HCT116 (cell line): ENCODE data around the gene IPO11. TPM values are rescaled to one million over a fixed set of nuclear protein-coding genes. Genes with fewer than 3 reads are reported as not detected.

Experiments
- ATAC-seq: fragments of 200-7000 bp; cut with Tn5 transposase; 2 replicates; pipeline ENCODE4 v1.9.1; 2020; ENCODE audit warnings: mild to moderate bottlenecking, moderate library complexity
- BruUV-seq: library from RNA; stranded (reverse); fragments of 400-500 nt; replicated peaks from 2 replicates; lab custom pipeline; 2021; lab: Mats Ljungman, UMichigan
- CTCF ChIA-PET: fragments of 300-600 bp; sonication (Branson Sonifier 250); formaldehyde crosslinking; loops from one replicate; lab custom pipeline; 2021; ENCODE audit warnings: antibody characterized with exemption; lab: Charles Lee
- POLR2A ChIA-PET: fragments of 300-600, 350-600 bp; sonication (Branson Sonifier 250); formaldehyde crosslinking; loops from one replicate; lab custom pipeline; 2021; ENCODE audit warnings: antibody characterized with exemption; lab: Charles Lee
- RAD21 ChIA-PET, 2 experiments: fragments of 300-600 bp; sonication (Branson Sonifier 250); formaldehyde crosslinking; loops; one replicate each; lab custom pipeline; 2023; ENCODE audit warnings: low total read pairs in 2 of 2; ENCODE audit not compliant: uncharacterized antibody in 2 of 2, unreplicated experiment in 2 of 2, low non-redundant PET in 1 of 2; lab: Charles Lee
- DNase-seq: peaks from one replicate; pipeline ENCODE4 v3.0.0-alpha.2; 2010; ENCODE audit warnings: low read depth, low spot score
- H2AFZ ChIP-seq: fragments of 200-600 bp; shearing (Covaris generic), sonication (generic); 2 replicates; pipeline ENCODE4 v1.6.1; 2017; ENCODE audit warnings: low read depth, mixed run types, mixed read lengths, antibody characterized with exemption, low read length; ENCODE audit not compliant: poor library complexity, severe bottlenecking
- H3K27ac ChIP-seq: 2 replicates; pipeline ENCODE4 v1.5.1; 2012; ENCODE audit warnings: low read depth, low read length
- H3K27me3 ChIP-seq: fragments of 200-600 bp; sonication (generic); 2 replicates; pipeline ENCODE4 v1.6.1; 2016; ENCODE audit warnings: mixed run types, low read length, mixed read lengths; ENCODE audit not compliant: insufficient read depth
- H3K36me3 ChIP-seq, 2 experiments: fragments of 200-500 bp in 1 of 2; fragments of 200-600 bp in 1 of 2; sonication (Bioruptor generic) in 1 of 2; sonication (generic) in 1 of 2; 2 replicates each; pipeline versions ENCODE4 v1.5.1 to v1.6.1; 2014 to 2016; ENCODE audit warnings: low read length in 2 of 2, inconsistent platforms in 1 of 2, mixed read lengths in 1 of 2, mixed run types in 1 of 2; ENCODE audit not compliant: insufficient read depth in 2 of 2, control insufficient read depth in 1 of 2
- H3K4me1 ChIP-seq, 2 experiments: fragments of 200-600 bp in 1 of 2; sonication (generic) in 1 of 2; 2 replicates each; pipeline versions ENCODE4 v1.5.1 to v1.6.1; 2012 to 2017; ENCODE audit warnings: low read length in 2 of 2, inconsistent platforms in 1 of 2, mild to moderate bottlenecking in 1 of 2, mixed read lengths in 1 of 2, mixed run types in 1 of 2, moderate library complexity in 1 of 2; ENCODE audit not compliant: insufficient read depth in 2 of 2, control insufficient read depth in 1 of 2
- H3K4me2 ChIP-seq: fragments of 200-600 bp; sonication (generic); 2 replicates; pipeline ENCODE4 v1.6.1; 2017; ENCODE audit warnings: mixed run types, low read length, mixed read lengths
- H3K4me3 ChIP-seq, 2 experiments: fragments of 200-600 bp in 1 of 2; sonication (generic) in 1 of 2; replicated peaks in 1 of 2; 2 replicates each; pipeline ENCODE4 v1.5.1; 2011 to 2016; ENCODE audit warnings: low read length in 2 of 2, control low read depth in 1 of 2, low read depth in 1 of 2, mild to moderate bottlenecking in 1 of 2, mixed read lengths in 1 of 2, mixed run types in 1 of 2
- H3K79me2 ChIP-seq: fragments of 200-600 bp; sonication (generic); 2 replicates; pipeline ENCODE4 v1.6.1; 2017; ENCODE audit warnings: mild to moderate bottlenecking, mixed run types, low read length, moderate library complexity, mixed read lengths; ENCODE audit not compliant: insufficient read depth
- H3K9ac ChIP-seq: fragments of 200-600 bp; sonication (generic); 2 replicates; pipeline ENCODE4 v1.6.1; 2016; ENCODE audit warnings: low read length, mixed read lengths
- H3K9me2 ChIP-seq: fragments of 200-600 bp; sonication (generic), shearing (Covaris generic); 2 replicates; pipeline ENCODE4 v1.6.1; 2017; ENCODE audit warnings: mixed run types, mild to moderate bottlenecking, moderate library complexity; ENCODE audit not compliant: insufficient read depth
- H3K9me3 ChIP-seq, 2 experiments: fragments of 200-500 bp in 1 of 2; fragments of 200-600 bp in 1 of 2; sonication (Bioruptor generic) in 1 of 2; sonication (generic) in 1 of 2; 2 replicates each; pipeline ENCODE4 v1.6.1; 2014 to 2017; ENCODE audit warnings: low read length in 2 of 2, mixed read lengths in 2 of 2, inconsistent platforms in 1 of 2, low read depth in 1 of 2, mild to moderate bottlenecking in 1 of 2, mixed run types in 1 of 2, moderate library complexity in 1 of 2; ENCODE audit not compliant: control insufficient read depth in 1 of 2, insufficient read depth in 1 of 2
- H4K20me1 ChIP-seq: fragments of 200-600 bp; sonication (generic), shearing (Covaris generic); 2 replicates; pipeline ENCODE4 v1.6.1; 2017; ENCODE audit warnings: mixed run types, mild to moderate bottlenecking, moderate library complexity; ENCODE audit not compliant: insufficient read depth
- CBX3 ChIP-seq: IDR thresholded peaks from 2 replicates; pipeline ENCODE4 v1.6.1; 2012; ENCODE audit warnings: low read depth
- CEBPB ChIP-seq: IDR thresholded peaks from 2 replicates; pipeline ENCODE4 v1.6.1; 2012; ENCODE audit warnings: low read depth
- EGR1 ChIP-seq: IDR thresholded peaks from 2 replicates; pipeline ENCODE4 v1.6.1; 2012; ENCODE audit warnings: low read depth
- ELF1 ChIP-seq: IDR thresholded peaks from 2 replicates; pipeline ENCODE4 v1.6.1; 2012; ENCODE audit warnings: low read depth, borderline replicate concordance
- POLR2A ChIP-seq: IDR thresholded peaks from 2 replicates; pipeline ENCODE4 v1.7.0; 2011; ENCODE audit warnings: borderline replicate concordance; ENCODE audit not compliant: insufficient read depth, insufficient read length; ENCODE audit errors: extremely low read depth
- RAD21 ChIP-seq: IDR thresholded peaks from 2 replicates; pipeline ENCODE4 v1.6.1; 2012; ENCODE audit warnings: low read depth, mild to moderate bottlenecking
- REST ChIP-seq: IDR thresholded peaks from 2 replicates; pipeline ENCODE4 v1.6.1; 2012; ENCODE audit warnings: low read depth
- SIN3A ChIP-seq: IDR thresholded peaks from 2 replicates; pipeline ENCODE4 v1.6.1; 2012; ENCODE audit warnings: low read depth
- SP1 ChIP-seq: IDR thresholded peaks from 2 replicates; pipeline ENCODE4 v1.6.1; 2012; ENCODE audit warnings: low read depth
- SRF ChIP-seq: IDR thresholded peaks from 2 replicates; pipeline ENCODE4 v1.6.1; 2012; ENCODE audit warnings: low read depth
- YY1 ChIP-seq: IDR thresholded peaks from 2 replicates; pipeline ENCODE4 v1.6.1; 2011; ENCODE audit warnings: low read length, low read depth, moderate library complexity, mild to moderate bottlenecking; ENCODE audit not compliant: insufficient replicate concordance; ENCODE audit errors: extremely low read depth
- ZFX ChIP-seq: fragments of 450-650 bp; IDR thresholded peaks from 2 replicates; pipeline ENCODE4 v1.6.1; 2017
- ZNF274 ChIP-seq: fragments of 200-500 bp; sonication (Bioruptor generic); IDR thresholded peaks from 2 replicates; pipeline ENCODE4 v1.6.1; 2014; ENCODE audit warnings: mild to moderate bottlenecking, low read depth, low read length, inconsistent platforms
- intact Hi-C: fragments of 100-400 bp; cut with micrococcal nuclease; formaldehyde crosslinking; loops from 2 replicates; pipeline ENCODE4 v1.10.0; 2022
- total RNA-seq: library from RNA; stranded (reverse); gene quantifications from one replicate; pipeline ENCODE4 v1.2.1, GENCODE V29; 2021; ENCODE audit not compliant: unreplicated experiment
- TF ChIP-seq, protein P1 (sequence below): IDR thresholded peaks from 2 replicates; pipeline ENCODE4 v1.6.1; 2012
- TF ChIP-seq, protein P2 (sequence below), 3 experiments: fragments of 200-600 bp in 1 of 3; sonication (generic) in 1 of 3; IDR thresholded peaks in 2 of 3; conservative IDR thresholded peaks in 1 of 3; 2 replicates each; pipeline ENCODE4 v1.5.1; 2012 to 2017; ENCODE audit warnings: low read depth in 2 of 3, low read length in 2 of 3, antibody characterized with exemption in 1 of 3, borderline replicate concordance in 1 of 3, control low read depth in 1 of 3, mild to moderate bottlenecking in 1 of 3, mixed read lengths in 1 of 3, mixed run types in 1 of 3, moderate library complexity in 1 of 3; ENCODE audit not compliant: insufficient read depth in 1 of 3

The IPO11 gene
- total RNA-seq, 1 experiment from 2014 or later = 55.1 TPM

- ChIA-PET RAD21 (no interaction called here), POLR2A (no interaction called here), CTCF (no interaction called here)
- Histone ChIP-seq H3K4me1 (peaks cover 8 to 10% of the 10 kb centered on the region in 2 experiments; a peak in 2 of 4 replicates), H3K79me2 (peaks cover 100% of the 10 kb centered on the region), H4K20me1 (0 out of 2 replicates have a peak, but pooled peaks cover 4% of the 10 kb centered on the region), H2AFZ (no peak overlapping the region), H3K9ac (no peak overlapping the region), H3K9me3 (no peaks in the 10 kb centered on the region), H3K9me2 (no peaks in the 10 kb centered on the region), H3K36me3 (0 out of 4 replicates have a peak, but pooled peaks cover 0 to 4% of the 10 kb centered on the region in 2 experiments), H3K4me3 (no peak overlapping the region), H3K4me2 (no peak overlapping the region), H3K27ac (no peak overlapping the region), H3K27me3 (no peaks in the 10 kb centered on the region)
- BruUV-seq = no TSS peak
- TF ChIP-seq SP1 (no peak), RAD21 (no peak), YY1 (no peak), SRF (no peak), CBX3 (no peak), CEBPB (no peak), POLR2A (no peak), SIN3A (no peak)
- intact Hi-C loops = no loop called here
- no peak for DNase-seq
- no peak for ATAC-seq
Observed at GRCh38 chr5:62418462-62419076, 6.0 kb downstream of the IPO11 start.

DNA sequence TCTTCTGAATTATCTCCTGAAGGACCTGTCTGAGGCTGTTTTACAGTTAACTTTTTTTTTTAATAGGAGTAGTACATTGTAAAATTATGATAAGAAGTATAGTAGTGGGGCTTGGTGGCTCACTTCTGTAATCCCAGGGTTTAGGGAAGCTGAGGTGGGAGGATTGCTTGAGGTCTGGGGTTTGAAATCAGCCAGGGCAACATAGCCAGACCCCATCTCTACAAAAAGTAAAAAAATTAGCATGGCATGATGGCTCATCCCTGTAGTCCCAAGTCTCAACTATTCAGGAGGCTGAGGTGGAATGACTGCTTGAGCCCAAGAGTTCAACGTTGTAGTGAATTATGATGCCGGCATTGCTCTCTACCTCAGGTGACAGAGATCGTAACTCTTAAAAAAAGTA lies 7.0 kb downstream of the IPO11 start:
- Histone ChIP-seq H3K4me1 (no peaks in the 10 kb centered on the region), H3K9me3 (no peaks in the 10 kb centered on the region), H3K9me2 (no peaks in the 10 kb centered on the region), H3K9ac (no peak overlapping the region), H3K36me3 (0 out of 4 replicates have a peak, but pooled peaks cover 0 to 4% of the 10 kb centered on the region in 2 experiments), H2AFZ (no peak overlapping the region), H4K20me1 (0 out of 2 replicates have a peak, but pooled peaks cover 4% of the 10 kb centered on the region), H3K4me2 (no peak overlapping the region), H3K79me2 (peaks cover 100% of the 10 kb centered on the region), H3K27me3 (no peaks in the 10 kb centered on the region), H3K4me3 (no peak overlapping the region), H3K27ac (no peak overlapping the region)
- ChIA-PET RAD21 (no interaction called here), CTCF (no interaction called here), POLR2A (no interaction called here)
- no TSS peak for BruUV-seq
- no peak for ATAC-seq
- TF ChIP-seq REST (no peak), ZNF274 (no peak), YY1 (no peak), RAD21 (no peak), POLR2A (no peak), ELF1 (no peak), EGR1 (no peak), SRF (no peak), ZFX (no peak)
- TF ChIP-seq, protein P1, sequence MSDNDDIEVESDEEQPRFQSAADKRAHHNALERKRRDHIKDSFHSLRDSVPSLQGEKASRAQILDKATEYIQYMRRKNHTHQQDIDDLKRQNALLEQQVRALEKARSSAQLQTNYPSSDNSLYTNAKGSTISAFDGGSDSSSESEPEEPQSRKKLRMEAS = no peak
- TF ChIP-seq, protein P2, sequence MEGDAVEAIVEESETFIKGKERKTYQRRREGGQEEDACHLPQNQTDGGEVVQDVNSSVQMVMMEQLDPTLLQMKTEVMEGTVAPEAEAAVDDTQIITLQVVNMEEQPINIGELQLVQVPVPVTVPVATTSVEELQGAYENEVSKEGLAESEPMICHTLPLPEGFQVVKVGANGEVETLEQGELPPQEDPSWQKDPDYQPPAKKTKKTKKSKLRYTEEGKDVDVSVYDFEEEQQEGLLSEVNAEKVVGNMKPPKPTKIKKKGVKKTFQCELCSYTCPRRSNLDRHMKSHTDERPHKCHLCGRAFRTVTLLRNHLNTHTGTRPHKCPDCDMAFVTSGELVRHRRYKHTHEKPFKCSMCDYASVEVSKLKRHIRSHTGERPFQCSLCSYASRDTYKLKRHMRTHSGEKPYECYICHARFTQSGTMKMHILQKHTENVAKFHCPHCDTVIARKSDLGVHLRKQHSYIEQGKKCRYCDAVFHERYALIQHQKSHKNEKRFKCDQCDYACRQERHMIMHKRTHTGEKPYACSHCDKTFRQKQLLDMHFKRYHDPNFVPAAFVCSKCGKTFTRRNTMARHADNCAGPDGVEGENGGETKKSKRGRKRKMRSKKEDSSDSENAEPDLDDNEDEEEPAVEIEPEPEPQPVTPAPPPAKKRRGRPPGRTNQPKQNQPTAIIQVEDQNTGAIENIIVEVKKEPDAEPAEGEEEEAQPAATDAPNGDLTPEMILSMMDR (IDR thresholded peaks at IDR 0.05 in 2 of 3, conservative IDR thresholded peaks at IDR 0.05 in 1 of 3; ENCODE audit: borderline replicate concordance in 1 of 3, insufficient read depth in 1 of 3, low read depth in 2 of 3, low read length in 2 of 3) = no peak
- DNase-seq = no peak
- intact Hi-C loops = no loop called here
